Astrocyte of the spinal cord (primary cell): ENCODE measurements around the gene CCT8.
A peak's percentile ranks its signal among the peaks of the same experiment; 100 is the strongest.
"Not testable (repeated sequence)": the region's sequence is repeated elsewhere in the genome, so short reads cannot be mapped to it uniquely, and the experiment has no call there.

Experiments
- DNase-seq: peaks from one replicate; pipeline ENCODE4 v3.0.0; 2011; ENCODE audit warnings: low read depth, low spot score
- H3K4me3 ChIP-seq: 2 replicates; pipeline ENCODE4 v1.5.1; 2011; ENCODE audit warnings: low read depth, mild to moderate bottlenecking, low read length, moderate library complexity
- in situ Hi-C: cut with HindIII; loops from 2 replicates; pipeline ENCODE4 v1.10.0; 2017; ENCODE audit warnings: low sequenced_read_pairs
- TF ChIP-seq, protein P1 (sequence below): IDR thresholded peaks from 2 replicates; pipeline ENCODE4 v1.5.1; 2012; ENCODE audit warnings: low read depth, mild to moderate bottlenecking, low read length, inconsistent platforms

Gene CCT8

DNA sequence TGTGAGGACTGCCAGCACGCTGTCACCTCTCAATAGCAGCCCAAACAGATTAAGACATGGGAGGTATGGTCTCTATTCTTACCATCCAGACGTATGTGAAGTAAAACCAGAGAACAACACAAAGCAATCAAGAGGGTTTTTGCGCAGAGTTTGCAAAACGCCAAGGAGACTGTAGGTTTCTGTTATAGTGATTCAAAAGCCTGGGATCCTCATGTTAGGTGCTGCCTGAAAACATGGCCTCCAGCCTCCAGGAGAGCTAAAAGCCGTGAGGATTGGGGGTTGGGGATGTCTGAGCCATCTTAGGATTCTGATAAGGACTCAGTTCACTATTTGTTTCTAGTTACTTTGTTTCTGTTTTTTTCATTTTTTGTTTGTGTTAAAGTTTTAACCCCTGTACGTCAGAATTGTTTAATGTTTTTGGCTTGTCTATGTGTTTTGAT is 4.2 kb upstream of the CCT8 start:
- TF ChIP-seq, protein P1, sequence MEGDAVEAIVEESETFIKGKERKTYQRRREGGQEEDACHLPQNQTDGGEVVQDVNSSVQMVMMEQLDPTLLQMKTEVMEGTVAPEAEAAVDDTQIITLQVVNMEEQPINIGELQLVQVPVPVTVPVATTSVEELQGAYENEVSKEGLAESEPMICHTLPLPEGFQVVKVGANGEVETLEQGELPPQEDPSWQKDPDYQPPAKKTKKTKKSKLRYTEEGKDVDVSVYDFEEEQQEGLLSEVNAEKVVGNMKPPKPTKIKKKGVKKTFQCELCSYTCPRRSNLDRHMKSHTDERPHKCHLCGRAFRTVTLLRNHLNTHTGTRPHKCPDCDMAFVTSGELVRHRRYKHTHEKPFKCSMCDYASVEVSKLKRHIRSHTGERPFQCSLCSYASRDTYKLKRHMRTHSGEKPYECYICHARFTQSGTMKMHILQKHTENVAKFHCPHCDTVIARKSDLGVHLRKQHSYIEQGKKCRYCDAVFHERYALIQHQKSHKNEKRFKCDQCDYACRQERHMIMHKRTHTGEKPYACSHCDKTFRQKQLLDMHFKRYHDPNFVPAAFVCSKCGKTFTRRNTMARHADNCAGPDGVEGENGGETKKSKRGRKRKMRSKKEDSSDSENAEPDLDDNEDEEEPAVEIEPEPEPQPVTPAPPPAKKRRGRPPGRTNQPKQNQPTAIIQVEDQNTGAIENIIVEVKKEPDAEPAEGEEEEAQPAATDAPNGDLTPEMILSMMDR: no peak
- in situ Hi-C loops: no loop called here
- H3K4me3 ChIP-seq: peak overlapping the region; percentile 17
- DNase-seq: peak; percentile 47

DNA sequence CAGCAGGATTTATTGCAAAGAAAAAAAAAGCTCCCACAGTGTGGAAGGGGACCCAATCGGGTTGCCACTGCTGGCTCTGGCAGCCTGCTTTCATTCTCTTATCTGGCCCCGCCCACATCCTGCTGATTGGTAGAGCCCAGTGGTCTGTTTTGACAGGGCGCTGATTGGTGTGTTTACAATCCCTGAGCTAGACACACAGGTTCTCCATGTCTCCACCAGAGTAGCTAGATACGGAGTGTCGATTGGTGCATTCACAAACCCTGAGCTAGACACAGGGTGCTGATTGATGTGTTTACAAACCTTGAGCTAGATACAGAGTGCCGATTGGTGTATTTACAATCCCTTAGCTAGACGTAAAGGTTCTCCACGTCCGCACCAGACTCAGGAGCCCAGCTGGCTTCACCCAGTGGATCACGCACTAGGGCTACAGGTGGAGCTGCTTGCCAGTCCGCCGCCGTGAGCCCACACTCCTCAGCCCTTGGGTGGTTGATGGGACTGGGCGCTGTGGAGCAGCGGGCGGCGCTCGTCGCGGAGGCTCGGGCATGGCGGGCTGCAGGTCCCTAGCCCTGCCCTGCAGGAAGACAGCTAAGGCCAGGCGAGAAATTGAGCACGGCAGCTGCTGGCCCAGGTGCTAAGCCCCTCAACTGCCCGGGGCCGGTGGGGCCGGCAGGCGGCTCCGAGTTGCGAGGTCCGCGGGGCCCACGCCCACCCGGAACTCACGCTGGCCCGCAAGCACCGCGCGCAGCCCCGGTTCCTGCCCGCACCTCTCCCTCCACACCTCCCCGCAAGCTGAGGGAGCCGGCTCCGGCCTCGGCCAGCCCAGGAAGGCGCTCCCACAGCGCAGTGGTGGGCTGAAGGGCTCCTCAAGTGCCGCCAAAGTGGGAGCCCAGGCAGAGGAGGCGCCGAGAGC is 3.5 kb upstream of the CCT8 start:
- DNase-seq, in situ Hi-C loops: not testable (repeated sequence)
- H3K4me3 ChIP-seq: peak overlapping the region; percentile 20

DNA sequence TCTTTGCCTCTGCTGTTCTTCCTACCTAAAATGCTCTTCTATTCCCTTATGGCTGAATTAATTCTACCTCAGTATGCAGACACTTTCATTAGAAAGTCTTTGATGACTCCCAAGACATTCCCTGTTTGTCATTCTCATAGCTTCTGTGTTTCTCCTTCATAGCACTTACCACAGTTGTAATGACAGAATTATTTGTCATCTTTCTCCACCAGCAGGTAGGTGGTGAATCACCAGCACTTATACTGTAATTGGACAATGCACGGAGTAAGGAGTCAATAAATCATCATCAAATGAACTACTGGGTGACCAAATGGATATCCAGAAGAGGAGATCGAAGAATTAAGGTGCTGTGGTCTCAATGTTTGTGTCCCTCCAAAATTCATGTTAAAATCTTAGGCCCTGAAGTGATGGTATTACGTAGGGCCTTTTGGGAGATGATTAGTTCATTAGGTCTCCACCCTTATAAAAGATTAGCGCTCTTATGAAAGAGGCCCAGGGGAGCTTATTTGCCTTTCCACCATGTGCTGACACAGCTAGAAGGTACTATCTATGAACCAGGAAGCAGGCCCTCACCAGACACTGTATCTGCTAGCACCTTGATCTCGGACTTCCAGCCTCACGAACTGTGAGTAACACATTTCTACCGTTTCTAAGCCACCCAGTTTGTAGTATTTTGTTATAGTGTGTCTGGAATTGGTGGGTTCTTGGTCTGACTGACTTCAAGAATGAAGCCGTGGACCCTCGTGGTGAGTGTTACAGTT is 2.4 kb upstream of the CCT8 start:
- TF ChIP-seq, protein P1: no peak
- H3K4me3 ChIP-seq: no peak overlapping the region
- no peak for DNase-seq
- in situ Hi-C loops: no loop called here

DNA sequence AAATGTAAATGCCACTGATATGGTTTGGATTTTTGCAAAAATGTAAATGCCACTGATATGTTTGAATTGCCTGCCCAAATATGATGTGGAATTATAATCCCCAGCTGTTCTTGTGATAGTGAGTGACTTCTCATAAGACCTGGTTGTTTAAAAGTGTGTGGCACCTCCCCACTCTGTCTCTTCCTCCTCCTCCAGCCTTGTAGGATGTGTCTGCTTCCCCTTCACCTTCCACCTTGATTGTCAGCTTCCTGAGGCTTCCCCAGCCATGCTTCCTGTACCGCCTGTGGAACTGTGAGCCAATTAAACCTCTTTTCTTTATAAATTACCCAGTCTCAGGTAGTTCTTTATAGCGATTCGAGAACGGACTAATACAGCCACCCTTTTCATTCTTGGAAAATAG is 1.3 kb upstream of the CCT8 start:
- DNase-seq: no peak
- TF ChIP-seq, protein P1: no peak
- no peak overlapping the region for H3K4me3 ChIP-seq
- in situ Hi-C loops: no loop called here

DNA sequence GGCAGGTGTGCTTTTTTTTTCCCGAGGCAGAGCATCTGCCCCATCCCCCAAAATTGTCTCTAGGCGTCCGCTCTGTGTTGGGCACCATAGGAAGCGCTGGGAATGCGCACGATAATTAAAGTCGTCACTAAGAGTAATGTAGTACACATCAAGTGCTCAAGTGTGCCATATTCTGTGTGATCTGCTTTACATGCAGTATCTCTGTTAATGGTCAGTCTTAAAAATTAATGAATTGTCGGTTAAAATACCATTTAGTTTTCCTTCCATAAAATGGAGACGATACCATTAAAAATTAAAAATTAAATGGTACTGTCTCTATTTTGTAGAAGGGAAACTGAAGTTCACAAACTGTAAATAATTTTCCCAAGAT is 544 bp upstream of the CCT8 start:
- DNase-seq: no peak
- in situ Hi-C loops: no loop called here
- H3K4me3 ChIP-seq: peak overlapping the region; percentile 99
- TF ChIP-seq, protein P1: no peak

DNA sequence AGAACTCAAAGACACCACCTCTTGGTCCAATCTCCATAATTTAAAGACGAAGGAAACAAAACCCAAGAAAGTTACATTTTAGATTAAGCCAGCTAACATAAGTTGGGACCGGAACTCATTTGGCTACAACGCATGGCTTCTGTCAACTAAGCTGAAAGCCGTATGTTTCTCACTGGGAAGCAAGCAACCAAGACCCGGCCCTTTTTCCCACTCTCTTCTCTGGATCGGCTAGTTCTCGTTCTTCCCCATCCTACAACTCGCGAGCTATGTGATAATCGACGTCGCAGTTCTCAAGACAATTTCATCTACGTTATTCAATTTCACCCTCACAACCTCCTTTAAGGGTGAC is 601 bp downstream of the CCT8 start:
- in situ Hi-C loops: no loop called here
- peak; percentile 47 for DNase-seq
- TF ChIP-seq, protein P1: no peak
- peak overlapping the region; percentile 99 for H3K4me3 ChIP-seq
